Osteoblast (primary cell): Measurements from ENCODE around the gene FRRS1L. TPM values are rescaled to one million over a fixed set of nuclear protein-coding genes. Genes with fewer than 3 reads are reported as not detected.

ENCODE experiments used
- DNase-seq: peaks from one replicate; pipeline ENCODE4 v3.0.0; 2011; ENCODE audit warnings: low spot score, mixed read lengths; ENCODE audit not compliant: insufficient read length; ENCODE audit errors: missing footprints
- H2AFZ ChIP-seq: 2 replicates; pipeline ENCODE4 v1.6.0; 2011; ENCODE audit warnings: mild to moderate bottlenecking, low read length
- H3K27ac ChIP-seq: 2 replicates; pipeline ENCODE4 v1.5.1; 2011; ENCODE audit warnings: mild to moderate bottlenecking, low read depth, low read length, moderate library complexity
- H3K27me3 ChIP-seq: 2 replicates; pipeline ENCODE4 v1.6.0; 2012; ENCODE audit warnings: mild to moderate bottlenecking, control low read depth, inconsistent platforms, low read length, moderate library complexity; ENCODE audit not compliant: insufficient read depth
- H3K36me3 ChIP-seq: 2 replicates; pipeline ENCODE4 v1.5.1; 2011; ENCODE audit warnings: mild to moderate bottlenecking, low read length, control low read depth, moderate library complexity; ENCODE audit not compliant: insufficient read depth
- H3K4me1 ChIP-seq: 2 replicates; pipeline ENCODE4 v1.5.1; 2011; ENCODE audit warnings: mild to moderate bottlenecking, low read length, control low read depth, moderate library complexity; ENCODE audit not compliant: insufficient read depth
- H3K4me2 ChIP-seq: 2 replicates; pipeline ENCODE4 v1.6.0; 2011; ENCODE audit warnings: mild to moderate bottlenecking, low read length; ENCODE audit not compliant: insufficient read depth
- H3K4me3 ChIP-seq: fragments of 200-600 bp; sonication (generic); 3 replicates; pipeline ENCODE4 v1.5.1; 2012; ENCODE audit warnings: mild to moderate bottlenecking, low read length, inconsistent platforms; ENCODE audit not compliant: insufficient read depth
- H3K79me2 ChIP-seq: 2 replicates; pipeline ENCODE4 v1.6.0; 2012; ENCODE audit warnings: mild to moderate bottlenecking, low read length, control low read depth, inconsistent platforms; ENCODE audit not compliant: insufficient read depth
- H3K9me3 ChIP-seq: 2 replicates; pipeline ENCODE4 v1.5.1; 2011; ENCODE audit warnings: low read depth, low read length, control low read depth
- H4K20me1 ChIP-seq: 2 replicates; pipeline ENCODE4 v1.6.0; 2012; ENCODE audit warnings: mild to moderate bottlenecking, low read length, control low read depth; ENCODE audit not compliant: insufficient read depth
- total RNA-seq: library from RNA; depleted of rRNA; stranded (reverse); fragments of >200 nt; gene quantifications from 2 replicates; pipeline ENCODE4 v1.2.3, GENCODE V29; 2012
- TF ChIP-seq, protein P1 (sequence below): IDR thresholded peaks from 2 replicates; pipeline ENCODE4 v1.5.1; 2011; ENCODE audit warnings: mild to moderate bottlenecking, low read depth, low read length, moderate library complexity; ENCODE audit errors: extremely low read depth

FRRS1L gene
- total RNA-seq, 1 donor: 0.36 TPM

DNA sequence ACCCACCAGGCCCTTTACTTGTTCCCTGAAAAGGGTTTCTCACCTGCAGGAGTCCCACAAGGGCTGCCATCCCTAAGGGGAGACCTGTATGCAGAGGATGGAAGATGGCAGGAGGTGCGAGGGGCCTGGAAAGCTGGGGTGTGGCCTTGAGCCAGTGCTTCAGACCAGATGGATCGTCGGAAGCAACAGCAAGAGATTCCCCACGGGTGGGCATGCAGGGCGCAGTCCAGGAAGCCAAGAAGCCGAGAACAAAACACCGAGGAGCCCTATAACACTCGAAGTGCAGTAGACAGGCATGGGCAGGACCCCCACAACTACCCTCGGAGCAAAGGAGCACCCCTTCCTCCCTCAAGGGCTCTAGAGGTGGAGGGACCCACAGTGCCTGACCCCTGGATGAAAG is 24.7 kb upstream of the FRRS1L start:
- peaks cover 7% of the 10 kb centered on the region for H3K27me3 ChIP-seq
- no peaks in the 10 kb centered on the region for H3K36me3 ChIP-seq
- H3K79me2 ChIP-seq: no peaks in the 10 kb centered on the region
- H4K20me1 ChIP-seq: no peaks in the 10 kb centered on the region
- no peak for DNase-seq
- no peaks in the 10 kb centered on the region for H3K9me3 ChIP-seq
- H3K4me2 ChIP-seq: no peak overlapping the region
- H2AFZ ChIP-seq: no peak overlapping the region
- H3K27ac ChIP-seq: no peak overlapping the region
- H3K4me3 ChIP-seq: no peak overlapping the region
- no peaks in the 10 kb centered on the region for H3K4me1 ChIP-seq
- TF ChIP-seq, protein P1, sequence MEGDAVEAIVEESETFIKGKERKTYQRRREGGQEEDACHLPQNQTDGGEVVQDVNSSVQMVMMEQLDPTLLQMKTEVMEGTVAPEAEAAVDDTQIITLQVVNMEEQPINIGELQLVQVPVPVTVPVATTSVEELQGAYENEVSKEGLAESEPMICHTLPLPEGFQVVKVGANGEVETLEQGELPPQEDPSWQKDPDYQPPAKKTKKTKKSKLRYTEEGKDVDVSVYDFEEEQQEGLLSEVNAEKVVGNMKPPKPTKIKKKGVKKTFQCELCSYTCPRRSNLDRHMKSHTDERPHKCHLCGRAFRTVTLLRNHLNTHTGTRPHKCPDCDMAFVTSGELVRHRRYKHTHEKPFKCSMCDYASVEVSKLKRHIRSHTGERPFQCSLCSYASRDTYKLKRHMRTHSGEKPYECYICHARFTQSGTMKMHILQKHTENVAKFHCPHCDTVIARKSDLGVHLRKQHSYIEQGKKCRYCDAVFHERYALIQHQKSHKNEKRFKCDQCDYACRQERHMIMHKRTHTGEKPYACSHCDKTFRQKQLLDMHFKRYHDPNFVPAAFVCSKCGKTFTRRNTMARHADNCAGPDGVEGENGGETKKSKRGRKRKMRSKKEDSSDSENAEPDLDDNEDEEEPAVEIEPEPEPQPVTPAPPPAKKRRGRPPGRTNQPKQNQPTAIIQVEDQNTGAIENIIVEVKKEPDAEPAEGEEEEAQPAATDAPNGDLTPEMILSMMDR: no peak

DNA sequence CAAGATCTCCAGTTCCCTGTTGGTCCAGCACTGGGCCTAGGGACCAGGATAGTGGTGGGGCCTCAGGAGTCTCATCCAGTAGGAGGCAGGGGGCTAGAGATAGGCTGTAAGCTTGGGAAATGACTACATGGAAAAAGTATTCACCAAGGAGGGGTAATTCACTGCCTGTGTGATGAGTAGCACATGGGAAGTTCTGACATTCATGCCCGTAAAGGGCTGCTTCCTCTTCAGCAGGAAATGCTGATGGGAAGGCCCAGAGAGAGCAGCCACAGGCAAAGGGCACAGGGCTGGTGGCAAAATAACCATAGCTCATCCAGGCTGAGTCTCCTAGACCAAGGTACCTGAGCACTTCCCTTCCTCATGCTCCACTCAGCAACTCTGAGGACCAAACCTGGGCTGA is 23.1 kb upstream of the FRRS1L start:
- no peak overlapping the region for H3K4me2 ChIP-seq
- peaks cover 9% of the 10 kb centered on the region for H3K27me3 ChIP-seq
- H3K36me3 ChIP-seq: no peaks in the 10 kb centered on the region
- H3K79me2 ChIP-seq: no peaks in the 10 kb centered on the region
- DNase-seq: no peak
- H4K20me1 ChIP-seq: no peaks in the 10 kb centered on the region
- H2AFZ ChIP-seq: no peak overlapping the region
- no peak overlapping the region for H3K27ac ChIP-seq
- H3K4me3 ChIP-seq: no peak overlapping the region
- no peaks in the 10 kb centered on the region for H3K4me1 ChIP-seq
- TF ChIP-seq, protein P1: no peak
- H3K9me3 ChIP-seq: no peaks in the 10 kb centered on the region

DNA sequence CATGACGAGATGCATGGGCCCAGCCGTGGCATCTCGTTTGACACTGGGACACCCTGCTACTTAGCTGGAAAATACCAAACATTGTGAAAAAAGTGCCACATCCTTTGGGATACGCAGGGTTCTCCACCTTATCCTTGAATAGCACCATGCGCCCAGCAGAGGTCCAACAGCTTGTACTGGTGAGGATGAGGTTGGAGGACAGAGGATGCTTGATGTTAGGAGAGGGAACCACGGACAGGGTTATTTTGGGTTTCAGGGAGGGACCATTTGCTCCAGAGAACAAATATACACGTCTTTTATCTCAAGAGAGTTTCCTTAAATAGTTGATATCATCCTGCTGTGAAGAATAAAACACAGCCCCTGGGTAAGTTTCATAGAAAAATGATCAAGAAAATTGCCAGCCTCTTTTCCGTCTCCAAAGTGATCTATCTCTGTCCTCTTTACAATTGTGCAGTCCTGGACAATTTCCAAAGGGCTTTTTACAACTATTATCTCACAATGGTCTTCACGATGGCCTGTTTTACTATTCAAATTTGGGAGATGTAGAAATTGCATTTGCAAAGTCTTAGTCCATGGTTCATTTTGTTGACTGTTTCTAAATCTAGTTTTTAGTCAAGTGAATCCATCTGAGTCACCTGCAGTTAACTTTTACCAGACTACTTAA is 19.9 kb upstream of the FRRS1L start:
- Histone ChIP-seq H3K36me3 (no peaks in the 10 kb centered on the region), H3K4me2 (no peak overlapping the region), H2AFZ (no peak overlapping the region), H3K4me3 (no peak overlapping the region), H3K79me2 (no peaks in the 10 kb centered on the region), H3K27ac (no peak overlapping the region), H3K9me3 (no peaks in the 10 kb centered on the region), H3K27me3 (peaks cover 3% of the 10 kb centered on the region), H3K4me1 (no peaks in the 10 kb centered on the region), H4K20me1 (no peaks in the 10 kb centered on the region)
- TF ChIP-seq, protein P1: no peak
- no peak for DNase-seq

DNA sequence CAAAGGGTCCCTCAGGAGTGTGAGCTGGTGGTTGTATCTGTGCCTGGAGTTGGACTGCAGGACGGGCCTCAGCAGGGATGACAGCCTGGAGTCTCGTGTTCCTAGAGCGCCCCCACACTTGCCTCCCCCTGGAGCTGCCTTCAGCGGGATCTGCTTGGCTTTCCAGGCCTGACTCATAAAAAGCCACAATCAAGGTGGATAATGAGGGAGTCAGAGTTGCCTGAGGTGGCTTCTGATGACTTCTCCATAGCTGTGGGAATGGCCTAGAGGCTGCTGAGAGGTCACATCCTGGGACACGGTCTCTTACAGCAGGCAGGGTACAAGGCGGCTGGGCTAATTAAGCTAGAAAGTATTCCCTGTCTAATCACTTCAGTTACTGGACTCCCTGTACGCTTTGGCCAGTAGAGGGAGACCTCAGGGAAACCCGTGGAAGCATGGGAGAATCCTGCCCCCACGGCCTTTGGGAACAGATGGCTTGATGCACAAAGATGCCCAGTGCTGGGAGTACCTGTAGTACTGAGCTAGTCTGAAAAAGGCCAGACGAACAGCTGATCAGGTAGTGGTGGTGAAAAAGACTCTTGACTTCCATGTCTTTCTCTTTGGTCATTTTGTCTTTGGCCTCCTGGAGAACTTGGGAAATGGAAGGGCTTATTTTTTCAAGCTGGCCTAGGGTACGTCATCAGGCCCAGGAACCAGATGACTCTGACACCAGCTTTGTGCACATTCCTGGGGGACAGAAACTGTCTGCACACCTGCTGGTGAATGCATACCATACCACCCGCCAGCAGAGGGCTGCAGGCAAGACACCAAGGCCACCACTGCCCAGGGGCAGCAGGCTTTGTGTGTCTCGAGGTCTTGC is 16.1 kb upstream of the FRRS1L start:
- Histone ChIP-seq H4K20me1 (no peaks in the 10 kb centered on the region), H3K4me3 (no peak overlapping the region), H3K9me3 (no peaks in the 10 kb centered on the region), H3K27ac (no peak overlapping the region), H3K27me3 (peaks cover 5% of the 10 kb centered on the region), H3K36me3 (no peaks in the 10 kb centered on the region), H2AFZ (no peak overlapping the region), H3K79me2 (no peaks in the 10 kb centered on the region), H3K4me1 (no peaks in the 10 kb centered on the region), H3K4me2 (no peak overlapping the region)
- TF ChIP-seq, protein P1: peak; percentile 69
- peak; percentile 90 for DNase-seq
